ENCODE results near the gene RAP1GDS1. TPM values are rescaled to one million over a fixed set of nuclear protein-coding genes. Genes with fewer than 3 reads are reported as not detected.
"Not testable (repeated sequence)": the region's sequence is repeated elsewhere in the genome, so short reads cannot be mapped to it uniquely, and the experiment has no call there.

RAP1GDS1 gene
- total RNA-seq, 4 donors from 2014 or later = 36.2 to 40.9 (median 37.9) TPM

DNA sequence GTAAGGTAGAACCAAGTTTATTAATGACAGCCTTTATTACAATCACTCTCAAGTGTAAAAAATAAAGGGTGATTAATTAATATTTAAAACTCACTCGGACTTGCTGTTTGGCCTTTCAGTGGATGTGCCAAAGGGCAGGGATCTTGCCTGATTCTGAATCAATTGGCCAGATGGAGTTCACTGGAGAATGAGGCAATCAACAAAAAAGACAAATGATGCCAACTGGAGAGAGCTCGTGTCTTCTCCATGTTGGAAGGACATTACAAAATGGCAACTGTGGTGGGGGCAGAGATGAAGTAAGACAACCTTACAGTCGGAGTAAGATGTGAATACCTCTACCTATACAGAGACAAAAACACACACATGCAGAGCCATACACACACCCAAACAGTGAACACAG, 209.2 kb downstream of the RAP1GDS1 start:
- Histone ChIP-seq H3K36me3 (no peaks in the 10 kb centered on the region), H3K4me1 (peaks cover 25 to 32% of the 10 kb centered on the region in 2 donors), H3K4me3 (replicated peaks in 1 of 3) (no peak overlapping the region), H3K9me3 (no peaks in the 10 kb centered on the region), H3K27me3 (no peaks in the 10 kb centered on the region), H3K27ac (no peak overlapping the region)
- TF ChIP-seq, protein P1, sequence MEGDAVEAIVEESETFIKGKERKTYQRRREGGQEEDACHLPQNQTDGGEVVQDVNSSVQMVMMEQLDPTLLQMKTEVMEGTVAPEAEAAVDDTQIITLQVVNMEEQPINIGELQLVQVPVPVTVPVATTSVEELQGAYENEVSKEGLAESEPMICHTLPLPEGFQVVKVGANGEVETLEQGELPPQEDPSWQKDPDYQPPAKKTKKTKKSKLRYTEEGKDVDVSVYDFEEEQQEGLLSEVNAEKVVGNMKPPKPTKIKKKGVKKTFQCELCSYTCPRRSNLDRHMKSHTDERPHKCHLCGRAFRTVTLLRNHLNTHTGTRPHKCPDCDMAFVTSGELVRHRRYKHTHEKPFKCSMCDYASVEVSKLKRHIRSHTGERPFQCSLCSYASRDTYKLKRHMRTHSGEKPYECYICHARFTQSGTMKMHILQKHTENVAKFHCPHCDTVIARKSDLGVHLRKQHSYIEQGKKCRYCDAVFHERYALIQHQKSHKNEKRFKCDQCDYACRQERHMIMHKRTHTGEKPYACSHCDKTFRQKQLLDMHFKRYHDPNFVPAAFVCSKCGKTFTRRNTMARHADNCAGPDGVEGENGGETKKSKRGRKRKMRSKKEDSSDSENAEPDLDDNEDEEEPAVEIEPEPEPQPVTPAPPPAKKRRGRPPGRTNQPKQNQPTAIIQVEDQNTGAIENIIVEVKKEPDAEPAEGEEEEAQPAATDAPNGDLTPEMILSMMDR (IDR thresholded peaks at IDR 0.05) = no peak
- TF ChIP-seq POLR2A (IDR thresholded peaks at IDR 0.05) = no peak
- intact Hi-C loops (cut with DNase I) = loop anchor here (10.0 kb wide), 1 partner anchor 184 kb away; the partner anchor contains the start of gene TSPAN5
- no peak for DNase-seq
- WGBS, 2 donors = 82 to 88% methylated on average over 3 of the region's 3 CpGs

GRCh38 chr4:98470831-98471230, 209.6 kb downstream of the RAP1GDS1 start:
- Histone ChIP-seq H3K4me1 (peaks cover 25 to 32% of the 10 kb centered on the region in 2 donors), H3K27ac (no peak overlapping the region), H3K4me3 (replicated peaks in 1 of 3) (no peak overlapping the region), H3K36me3 (no peaks in the 10 kb centered on the region), H3K27me3 (no peaks in the 10 kb centered on the region), H3K9me3 (no peaks in the 10 kb centered on the region)
- 90 to 94% methylated on average over 7 of the region's 7 CpGs for WGBS, 2 donors
- no peak for TF ChIP-seq POLR2A (IDR thresholded peaks at IDR 0.05)
- TF ChIP-seq, protein P1 (IDR thresholded peaks at IDR 0.05) = no peak
- intact Hi-C loops (cut with DNase I) = loop anchor here (10.0 kb wide), 1 partner anchor 184 kb away; the partner anchor contains the start of gene TSPAN5
- DNase-seq = no peak

DNA sequence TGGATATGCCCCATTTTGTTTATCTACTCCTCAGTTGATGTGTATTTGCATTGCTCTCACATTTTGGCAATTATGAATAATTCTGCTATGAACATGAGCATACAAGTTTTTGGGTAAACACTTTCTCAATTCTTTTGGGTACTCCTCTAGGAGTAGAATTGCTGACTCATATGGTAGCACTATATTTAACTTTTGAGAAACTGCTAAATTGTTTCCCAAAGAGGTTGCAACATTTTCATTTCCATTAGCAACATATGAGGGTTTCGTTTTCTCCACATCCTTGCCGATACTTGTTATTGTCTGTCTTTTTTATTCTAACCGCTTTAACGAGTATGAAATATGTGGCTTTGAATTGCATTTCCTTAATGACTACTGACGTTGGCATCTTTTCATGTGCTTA, 211.9 kb downstream of the RAP1GDS1 start:
- no peaks in the 10 kb centered on the region for H3K27me3 ChIP-seq
- DNase-seq = no peak
- intact Hi-C loops (cut with DNase I) = loop anchor here (10.0 kb wide), 1 partner anchor 182 kb away; the partner anchor contains the start of gene TSPAN5
- H3K4me3 ChIP-seq (replicated peaks in 1 of 3) = no peak overlapping the region
- no peak overlapping the region for H3K27ac ChIP-seq
- TF ChIP-seq, protein P1 (IDR thresholded peaks at IDR 0.05) = no peak
- TF ChIP-seq POLR2A (IDR thresholded peaks at IDR 0.05) = no peak
- H3K36me3 ChIP-seq = no peaks in the 10 kb centered on the region
- H3K4me1 ChIP-seq = peaks cover 23 to 26% of the 10 kb centered on the region in 2 donors
- WGBS, 2 donors = 92 to 96% methylated on average over 5 of the region's 5 CpGs
- no peaks in the 10 kb centered on the region for H3K9me3 ChIP-seq

DNA sequence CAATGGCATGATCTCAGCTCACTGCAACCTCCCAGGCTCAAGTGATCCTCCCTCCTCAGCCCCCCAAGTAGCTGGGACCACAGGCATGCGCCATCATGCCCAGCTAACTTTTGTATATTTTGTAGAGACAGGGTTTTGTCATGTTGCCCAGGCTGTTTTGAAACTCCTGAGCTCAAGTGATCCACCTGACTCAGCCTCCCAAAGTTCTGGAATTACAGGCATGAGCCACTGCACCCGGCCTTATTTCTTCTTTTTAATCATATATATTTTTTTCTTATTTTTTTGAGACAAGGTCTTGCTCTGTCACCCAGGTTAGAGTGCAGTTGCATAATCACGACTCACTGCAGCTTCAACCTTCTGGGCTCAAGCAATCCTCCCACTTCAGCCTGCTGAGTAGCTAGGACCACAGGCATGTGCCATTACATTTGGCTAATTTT, 213.2 kb downstream of the RAP1GDS1 start:
- WGBS, 2 donors = 27 to 45% methylated on average over 3 of the region's 3 CpGs
- intact Hi-C loops (cut with DNase I) = loop anchor here (10.0 kb wide), 1 partner anchor 180 kb away; the partner anchor contains the start of gene TSPAN5
- H3K36me3 ChIP-seq = no peaks in the 10 kb centered on the region
- peak; percentile 79 for DNase-seq
- H3K4me3 ChIP-seq (replicated peaks in 1 of 3) = no peak overlapping the region
- H3K9me3 ChIP-seq = no peaks in the 10 kb centered on the region
- H3K27me3 ChIP-seq = no peaks in the 10 kb centered on the region
- peak overlapping the region; percentile 50 to 89 (median 86) for H3K27ac ChIP-seq
- TF ChIP-seq, protein P1 (IDR thresholded peaks at IDR 0.05) = no peak
- TF ChIP-seq POLR2A (IDR thresholded peaks at IDR 0.05) = peak in 1 of 2 donors; percentile 13
- peaks cover 14 to 15% of the 10 kb centered on the region in 2 donors for H3K4me1 ChIP-seq

DNA sequence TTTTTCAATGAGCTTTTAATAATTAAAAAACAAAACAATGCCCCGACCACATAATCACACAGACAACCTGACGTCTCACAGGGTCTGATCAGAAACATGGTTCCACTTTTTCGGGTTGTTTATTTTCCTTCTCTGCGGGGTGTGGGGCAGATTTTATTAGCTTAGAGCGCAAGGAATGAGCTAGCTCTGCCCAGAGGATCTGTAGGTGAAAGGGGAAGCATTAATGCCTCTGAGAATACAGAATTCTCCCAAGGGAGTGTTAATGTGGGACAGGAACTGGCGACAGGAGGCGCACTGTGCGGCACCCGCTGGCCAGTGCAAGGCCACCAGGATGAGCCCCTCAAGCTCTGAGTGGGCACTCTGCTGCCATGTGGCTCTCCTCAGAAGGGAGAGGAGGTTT, 215.7 kb downstream of the RAP1GDS1 start:
- intact Hi-C loops (cut with DNase I) = loop anchor here (10.0 kb wide), 1 partner anchor 178 kb away; the partner anchor contains the start of gene TSPAN5
- H3K9me3 ChIP-seq = no peaks in the 10 kb centered on the region
- H3K27me3 ChIP-seq = no peaks in the 10 kb centered on the region
- WGBS, 2 donors = 88 to 92% methylated on average over 9 of the region's 9 CpGs
- no peak for TF ChIP-seq POLR2A (IDR thresholded peaks at IDR 0.05)
- TF ChIP-seq, protein P1 (IDR thresholded peaks at IDR 0.05) = no peak
- peaks cover 17 to 31% of the 10 kb centered on the region in 2 donors for H3K4me1 ChIP-seq
- no peak for DNase-seq
- H3K4me3 ChIP-seq (replicated peaks in 1 of 3) = no peak overlapping the region
- H3K27ac ChIP-seq = no peak overlapping the region
- H3K36me3 ChIP-seq = no peaks in the 10 kb centered on the region

DNA sequence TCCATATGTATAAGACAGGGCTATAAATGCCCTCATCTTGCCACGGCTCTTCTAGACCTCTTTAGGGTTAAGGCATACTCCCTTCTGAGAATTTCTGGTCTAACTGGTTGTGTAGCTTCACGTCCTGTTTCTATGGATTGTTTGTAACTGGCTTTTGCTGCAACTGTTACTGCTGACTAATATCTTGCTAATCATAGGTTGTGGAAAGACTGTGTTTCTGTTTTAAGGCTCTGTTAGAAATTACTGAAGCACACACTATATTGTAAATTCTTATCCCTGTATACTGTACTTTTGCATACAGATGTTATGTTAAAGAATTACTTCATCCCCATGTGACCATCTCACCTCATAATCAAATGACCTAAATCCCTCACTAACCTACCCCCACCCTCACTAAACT, 218.4 kb downstream of the RAP1GDS1 start:
- H3K27ac ChIP-seq; DNase-seq; H3K36me3 ChIP-seq; H3K4me3 ChIP-seq (replicated peaks in 1 of 3); H3K9me3 ChIP-seq; H3K27me3 ChIP-seq: not testable (repeated sequence)
- peaks cover 10 to 27% of the 10 kb centered on the region in 2 donors for H3K4me1 ChIP-seq
- intact Hi-C loops (cut with DNase I) = loop anchor here (10.0 kb wide), 1 partner anchor 175 kb away; the partner anchor contains the start of gene TSPAN5
- 49 to 51% methylated on average over 2 of the region's 2 CpGs for WGBS, 2 donors
